C4-2B (cell line): ENCODE measurements around the gene NCBP3.

Source experiments
- CTCF ChIP-seq: fragments of 450-650 bp; conservative IDR thresholded peaks from 2 replicates; pipeline ENCODE4 v1.5.1; 2017; ENCODE audit warnings: mild to moderate bottlenecking
- ZFX ChIP-seq: fragments of 450-650 bp; IDR thresholded peaks from 2 replicates; pipeline ENCODE4 v1.6.1; 2017

GRCh38 chr17:3754066-3754457, 92.0 kb downstream of the NCBP3 start:
- no peak for TF ChIP-seq CTCF
- TF ChIP-seq ZFX: no peak
